Stimulated activated naive CD8-positive, alpha-beta T cell treated with anti-CD3 and anti-CD28 coated beads, Interleukin-15, Interleukin-2, amounts not matched to agents 100 ng/mL and 50 ng/mL, for 24 hours (primary cell): Measurements from ENCODE around the gene CD99L2.
"Not testable (repeated sequence)": the region's sequence is repeated elsewhere in the genome, so short reads cannot be mapped to it uniquely, and the experiment has no call there.

ENCODE experiments used
- H3K27ac Mint-ChIP-seq: one replicate; pipeline ENCODE4 v1.8.0; 2021; ENCODE audit warnings: mild to moderate bottlenecking, mixed read lengths
- H3K27me3 Mint-ChIP-seq: one replicate; pipeline ENCODE4 v1.8.0; 2021; ENCODE audit warnings: mixed read lengths
- H3K36me3 Mint-ChIP-seq: one replicate; pipeline ENCODE4 v1.8.0; 2021; ENCODE audit warnings: low read depth, mixed read lengths
- H3K4me1 Mint-ChIP-seq: one replicate; pipeline ENCODE4 v1.8.0; 2021; ENCODE audit warnings: low read depth, mixed read lengths
- H3K4me3 Mint-ChIP-seq: one replicate; pipeline ENCODE4 v1.8.0; 2021; ENCODE audit warnings: mild to moderate bottlenecking, mixed read lengths
- H3K9me3 Mint-ChIP-seq: one replicate; pipeline ENCODE4 v1.8.0; 2021; ENCODE audit warnings: mixed read lengths

CD99L2 gene

DNA sequence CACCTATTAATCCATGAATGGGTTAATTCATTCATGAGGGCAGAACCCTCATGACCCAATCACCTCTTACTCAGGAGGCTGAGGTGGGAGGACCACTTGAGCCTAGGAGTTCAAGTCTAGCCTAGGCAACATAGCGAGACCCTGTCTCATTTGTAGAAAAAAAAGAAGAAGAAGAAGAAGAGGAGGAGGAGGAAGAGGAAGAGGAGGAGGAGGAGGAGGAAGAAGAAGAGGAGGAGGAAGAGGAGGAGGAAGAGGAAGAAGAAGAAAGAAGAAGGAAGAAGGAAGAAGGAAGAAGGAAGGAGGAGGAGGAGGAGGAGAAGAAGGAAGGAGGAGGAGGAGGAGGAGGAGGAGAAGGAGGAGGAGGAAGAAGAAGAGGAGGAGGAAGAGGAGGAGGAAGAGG, 74.6 kb downstream of the CD99L2 start:
- peaks cover 50% of the 10 kb centered on the region for H3K36me3 Mint-ChIP-seq
- H3K4me1 Mint-ChIP-seq, H3K27ac Mint-ChIP-seq, H3K4me3 Mint-ChIP-seq, H3K9me3 Mint-ChIP-seq, H3K27me3 Mint-ChIP-seq: not testable (repeated sequence)

DNA sequence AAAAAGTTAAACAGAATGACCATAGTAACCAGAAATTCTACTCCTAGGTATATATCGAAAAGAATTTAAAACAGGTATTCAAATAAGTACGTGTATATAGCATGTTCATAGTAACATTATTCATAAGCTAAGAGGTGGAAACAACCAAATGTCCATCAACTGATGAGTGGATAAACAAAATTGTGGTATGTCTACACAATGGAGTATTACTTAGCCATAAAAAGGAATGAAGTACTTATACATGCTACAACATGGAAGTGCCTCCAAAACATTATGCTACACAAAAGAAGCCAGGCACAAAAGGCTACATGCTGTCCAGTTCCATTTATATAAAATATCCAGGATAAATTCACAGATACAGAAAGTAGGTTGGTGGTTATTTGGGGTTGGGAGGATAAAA, 76.5 kb downstream of the CD99L2 start:
- no peaks in the 10 kb centered on the region for H3K27me3 Mint-ChIP-seq
- no peak overlapping the region for H3K4me3 Mint-ChIP-seq
- H3K4me1 Mint-ChIP-seq, result no peaks in the 10 kb centered on the region
- H3K9me3 Mint-ChIP-seq, result peaks cover 4% of the 10 kb centered on the region
- H3K36me3 Mint-ChIP-seq, result peaks cover 44% of the 10 kb centered on the region
- H3K27ac Mint-ChIP-seq, result no peak overlapping the region

DNA sequence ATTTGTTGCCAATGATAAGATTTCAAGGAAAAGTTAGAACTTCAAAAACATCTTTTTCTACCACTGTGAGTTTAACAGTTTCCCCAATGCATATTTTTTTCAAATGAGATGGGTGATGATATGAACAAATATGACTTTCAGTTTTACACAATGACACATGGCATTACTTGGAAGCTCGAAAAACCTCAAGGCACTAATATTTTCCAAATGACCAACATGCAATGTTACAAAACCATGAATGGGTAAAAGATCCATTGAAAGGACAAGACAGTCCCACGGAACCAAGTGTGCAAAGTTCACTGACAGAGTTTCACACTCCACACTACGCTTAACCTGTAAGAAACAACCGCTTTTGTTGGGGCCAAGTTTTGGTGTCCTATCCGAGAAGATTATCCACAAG, 84.5 kb downstream of the CD99L2 start:
- Mint-ChIP-seq H3K36me3 (peaks cover 35% of the 10 kb centered on the region), H3K27ac (peak overlapping the region; percentile 23), H3K4me3 (peak overlapping the region; percentile 20), H3K4me1 (peaks cover 18% of the 10 kb centered on the region), H3K9me3 (no peaks in the 10 kb centered on the region), H3K27me3 (no peaks in the 10 kb centered on the region)

DNA sequence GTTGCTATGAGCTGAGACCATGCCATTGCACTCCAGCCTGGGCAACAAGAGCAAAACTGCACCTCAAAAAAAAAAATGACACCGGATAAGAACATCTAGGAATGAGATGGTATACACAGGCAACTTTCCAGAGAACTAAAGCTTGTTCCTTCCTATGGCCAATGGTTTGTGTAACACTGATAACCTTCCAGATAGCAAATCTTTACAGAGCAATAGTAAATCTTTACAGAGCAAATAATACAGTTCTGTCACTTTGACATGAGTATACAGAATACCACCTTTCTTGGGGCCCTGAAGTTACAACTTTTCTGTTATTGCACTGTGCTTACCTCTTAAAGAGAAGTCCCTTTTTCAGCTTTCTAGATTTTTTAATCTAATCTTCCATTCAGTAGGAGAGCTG, 91.6 kb downstream of the CD99L2 start:
- Mint-ChIP-seq H3K4me1 (no peaks in the 10 kb centered on the region), H3K9me3 (no peaks in the 10 kb centered on the region), H3K36me3 (peaks cover 25% of the 10 kb centered on the region), H3K4me3 (no peak overlapping the region), H3K27me3 (no peaks in the 10 kb centered on the region), H3K27ac (no peak overlapping the region)

DNA sequence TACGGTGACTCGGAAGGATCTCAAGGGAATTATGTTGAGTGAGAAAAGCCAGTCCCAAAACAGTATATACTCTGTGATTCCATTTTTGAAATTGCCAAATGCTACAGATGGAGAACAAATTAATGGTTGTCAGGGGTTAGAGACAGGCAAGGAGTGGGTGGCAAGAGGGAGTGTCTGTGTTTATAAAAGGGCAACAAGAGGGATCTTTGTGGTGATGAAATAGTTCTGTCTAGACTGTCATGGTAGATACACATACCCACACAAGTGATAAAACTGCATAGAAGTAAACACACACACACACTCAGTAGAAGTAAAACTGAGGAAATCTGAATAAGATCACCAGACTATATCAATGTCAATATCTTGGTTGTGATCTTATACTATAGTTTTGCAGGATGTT, 92.7 kb downstream of the CD99L2 start:
- Mint-ChIP-seq H3K27me3 (no peaks in the 10 kb centered on the region), H3K27ac (no peak overlapping the region), H3K4me1 (no peaks in the 10 kb centered on the region), H3K36me3 (peaks cover 25% of the 10 kb centered on the region), H3K4me3 (no peak overlapping the region), H3K9me3 (no peaks in the 10 kb centered on the region)

DNA sequence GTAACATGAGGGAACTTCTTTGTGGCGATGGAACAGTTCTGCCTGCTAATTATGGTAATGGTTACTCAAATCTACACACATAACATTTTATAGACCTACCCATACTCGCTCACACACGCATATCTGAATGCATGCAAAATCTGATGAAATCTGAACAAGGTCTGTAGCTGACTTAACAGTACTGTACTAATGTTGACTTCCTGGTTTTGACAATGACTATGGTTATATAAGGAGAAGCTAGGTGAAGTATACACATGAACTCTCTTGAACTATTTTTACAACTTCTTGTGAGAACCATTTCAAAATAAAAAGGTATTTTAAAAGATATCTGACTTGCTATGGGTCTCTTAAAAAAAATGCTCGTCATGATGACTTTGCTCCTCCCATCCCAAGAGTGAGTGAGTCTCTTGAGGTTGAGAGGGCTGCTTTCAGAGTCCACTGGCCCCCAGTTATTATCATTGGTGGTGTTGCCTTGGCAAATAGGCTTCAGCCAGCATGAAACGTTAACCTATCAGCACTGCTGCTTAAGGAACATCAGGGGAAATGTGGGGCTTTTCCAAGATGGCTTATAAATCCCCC, 105.4 kb downstream of the CD99L2 start:
- no peak overlapping the region for H3K4me3 Mint-ChIP-seq
- H3K27me3 Mint-ChIP-seq, result no peaks in the 10 kb centered on the region
- H3K9me3 Mint-ChIP-seq, result no peaks in the 10 kb centered on the region
- H3K36me3 Mint-ChIP-seq, result peaks cover 20% of the 10 kb centered on the region
- H3K4me1 Mint-ChIP-seq, result no peaks in the 10 kb centered on the region
- no peak overlapping the region for H3K27ac Mint-ChIP-seq

DNA sequence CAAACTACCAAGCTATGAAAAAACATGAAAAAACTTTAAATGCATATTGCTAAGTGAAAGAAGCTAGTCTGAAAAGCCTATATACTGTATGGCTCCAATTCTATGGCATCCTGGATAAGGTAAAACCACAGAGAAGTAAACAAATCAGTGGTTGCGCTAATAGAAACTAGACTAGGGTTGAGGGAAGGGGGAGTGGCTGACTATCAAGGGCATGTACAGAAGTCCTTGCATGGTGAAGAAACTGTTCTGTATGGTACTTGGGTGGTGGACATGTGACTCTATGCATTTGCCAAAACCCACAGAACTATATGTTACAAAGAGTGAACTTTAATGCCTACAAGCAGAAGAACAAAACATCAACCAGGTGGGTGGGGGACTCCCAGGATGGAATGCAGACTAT, 108.4 kb downstream of the CD99L2 start:
- Mint-ChIP-seq H3K36me3 (peaks cover 28% of the 10 kb centered on the region), H3K27ac (no peak overlapping the region), H3K4me1 (no peaks in the 10 kb centered on the region), H3K4me3 (no peak overlapping the region), H3K27me3 (no peaks in the 10 kb centered on the region), H3K9me3 (no peaks in the 10 kb centered on the region)

DNA sequence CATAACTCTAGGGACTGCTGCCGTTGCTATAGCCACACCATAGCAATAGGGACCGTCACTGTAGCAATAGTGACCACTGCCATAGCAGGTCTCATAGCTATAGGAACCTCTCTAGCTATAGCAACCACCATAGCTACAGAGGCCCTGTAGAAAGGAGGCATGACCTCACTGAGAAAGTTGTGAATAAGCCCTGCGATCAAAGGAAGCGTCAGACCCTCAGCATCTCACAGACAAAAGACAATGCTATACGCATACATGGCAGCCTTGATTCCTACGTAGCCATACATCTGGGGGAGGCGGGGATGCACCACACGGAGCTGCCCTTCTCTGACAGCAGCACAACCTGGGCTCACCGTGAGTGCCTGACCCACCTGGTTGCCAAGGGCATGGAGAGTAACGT, 116.8 kb downstream of the CD99L2 start:
- H3K27me3 Mint-ChIP-seq, result no peaks in the 10 kb centered on the region
- no peak overlapping the region for H3K27ac Mint-ChIP-seq
- H3K36me3 Mint-ChIP-seq, result no peaks in the 10 kb centered on the region
- H3K9me3 Mint-ChIP-seq, result no peaks in the 10 kb centered on the region
- no peak overlapping the region for H3K4me3 Mint-ChIP-seq
- peaks cover 5% of the 10 kb centered on the region for H3K4me1 Mint-ChIP-seq

DNA sequence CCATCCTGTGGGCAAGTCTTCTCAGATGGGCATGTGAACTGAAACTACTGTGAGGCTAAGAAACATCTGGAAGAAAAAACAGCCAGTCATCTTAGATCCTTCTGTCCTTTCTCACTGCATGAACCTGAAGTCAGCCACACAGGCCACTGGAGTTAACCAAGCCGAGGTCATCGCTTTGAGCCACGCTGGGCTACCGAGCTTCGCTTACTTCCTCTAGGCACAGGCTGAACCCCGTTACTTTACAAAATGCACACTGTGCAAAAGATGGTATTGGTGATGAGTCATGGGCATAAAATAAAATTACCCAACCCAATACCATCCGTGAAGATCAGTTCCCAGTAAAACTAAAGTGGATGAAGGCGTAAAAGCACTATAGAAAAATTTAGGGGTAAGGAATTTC, 119.1 kb downstream of the CD99L2 start:
- no peak overlapping the region for H3K4me3 Mint-ChIP-seq
- no peaks in the 10 kb centered on the region for H3K9me3 Mint-ChIP-seq
- no peaks in the 10 kb centered on the region for H3K27me3 Mint-ChIP-seq
- no peak overlapping the region for H3K27ac Mint-ChIP-seq
- no peaks in the 10 kb centered on the region for H3K36me3 Mint-ChIP-seq
- H3K4me1 Mint-ChIP-seq, result peaks cover 5% of the 10 kb centered on the region

DNA sequence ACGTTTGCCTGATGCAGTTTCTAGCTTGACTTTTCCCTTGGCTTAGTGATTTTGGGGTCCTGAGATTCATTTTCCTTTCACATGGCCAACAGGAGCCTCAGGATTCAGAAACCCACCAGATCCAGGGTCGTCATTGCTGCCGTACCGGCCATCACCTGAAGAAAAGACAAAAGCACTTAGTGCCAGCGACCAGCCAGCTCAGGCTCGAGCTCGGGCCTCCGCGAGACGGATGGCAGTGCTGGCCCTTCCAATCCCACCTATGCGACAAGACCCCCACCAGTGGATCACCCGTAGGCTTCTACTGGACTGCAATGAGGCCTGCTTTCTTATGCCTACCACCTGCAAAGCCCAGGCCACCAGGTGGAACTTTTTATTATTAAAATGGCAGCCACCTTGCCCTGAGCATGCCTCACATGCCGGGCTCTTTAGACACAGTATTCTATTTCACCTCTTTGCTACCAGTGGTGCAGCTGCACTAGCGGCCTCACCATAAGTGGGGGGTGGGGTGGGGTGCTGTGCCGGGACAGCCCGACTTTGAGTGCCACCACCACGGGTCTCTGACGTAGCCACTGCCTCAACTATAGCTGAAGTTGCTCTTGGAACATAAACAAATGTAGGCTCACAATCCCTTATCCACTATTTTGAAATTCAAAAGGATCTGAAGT, 121.0 kb downstream of the CD99L2 start:
- Mint-ChIP-seq H3K9me3 (no peaks in the 10 kb centered on the region), H3K27me3 (no peaks in the 10 kb centered on the region), H3K4me1 (peaks cover 5% of the 10 kb centered on the region), H3K36me3 (no peaks in the 10 kb centered on the region), H3K4me3 (no peak overlapping the region), H3K27ac (no peak overlapping the region)

DNA sequence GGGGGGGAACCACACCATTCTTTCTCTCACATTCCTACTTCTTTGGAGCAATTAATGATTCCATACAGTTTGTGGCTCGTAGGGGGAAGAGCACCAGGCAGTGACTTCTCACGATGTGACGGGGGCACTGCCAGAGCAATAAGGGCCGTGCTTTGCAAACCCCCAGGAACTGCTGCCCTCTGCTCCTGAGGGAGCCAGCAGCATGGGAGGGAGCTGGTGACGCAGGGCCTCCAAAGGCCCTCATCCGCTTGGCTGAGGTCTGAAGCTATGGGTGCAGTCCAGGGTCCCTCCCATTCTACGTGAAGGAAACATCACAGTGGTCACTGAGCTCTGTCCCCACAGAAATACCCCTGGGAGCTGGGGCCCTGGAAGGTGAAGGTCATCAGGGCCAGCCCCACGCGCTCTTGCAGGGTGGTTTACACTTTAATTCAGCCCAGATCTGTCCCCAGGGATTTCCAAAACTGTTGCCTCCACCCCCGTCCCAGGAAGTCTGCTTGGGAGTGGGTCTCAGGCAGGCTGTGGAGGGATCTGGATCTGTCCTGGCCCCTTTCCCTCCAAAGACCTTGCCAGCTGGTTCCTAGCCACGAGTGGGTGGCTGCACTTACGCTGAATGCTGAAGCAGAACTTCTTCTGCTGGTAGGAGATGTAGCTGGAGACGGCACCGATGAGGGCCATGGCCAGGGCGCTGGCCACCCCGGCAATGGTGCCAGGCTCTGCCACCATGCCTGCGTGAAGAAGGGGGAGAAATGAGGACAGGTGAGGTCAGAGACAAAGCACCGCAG, 122.7 kb downstream of the CD99L2 start:
- Mint-ChIP-seq H3K27me3 (no peaks in the 10 kb centered on the region), H3K4me3 (no peak overlapping the region), H3K27ac (no peak overlapping the region), H3K36me3 (no peaks in the 10 kb centered on the region), H3K9me3 (no peaks in the 10 kb centered on the region), H3K4me1 (peaks cover 5% of the 10 kb centered on the region)

DNA sequence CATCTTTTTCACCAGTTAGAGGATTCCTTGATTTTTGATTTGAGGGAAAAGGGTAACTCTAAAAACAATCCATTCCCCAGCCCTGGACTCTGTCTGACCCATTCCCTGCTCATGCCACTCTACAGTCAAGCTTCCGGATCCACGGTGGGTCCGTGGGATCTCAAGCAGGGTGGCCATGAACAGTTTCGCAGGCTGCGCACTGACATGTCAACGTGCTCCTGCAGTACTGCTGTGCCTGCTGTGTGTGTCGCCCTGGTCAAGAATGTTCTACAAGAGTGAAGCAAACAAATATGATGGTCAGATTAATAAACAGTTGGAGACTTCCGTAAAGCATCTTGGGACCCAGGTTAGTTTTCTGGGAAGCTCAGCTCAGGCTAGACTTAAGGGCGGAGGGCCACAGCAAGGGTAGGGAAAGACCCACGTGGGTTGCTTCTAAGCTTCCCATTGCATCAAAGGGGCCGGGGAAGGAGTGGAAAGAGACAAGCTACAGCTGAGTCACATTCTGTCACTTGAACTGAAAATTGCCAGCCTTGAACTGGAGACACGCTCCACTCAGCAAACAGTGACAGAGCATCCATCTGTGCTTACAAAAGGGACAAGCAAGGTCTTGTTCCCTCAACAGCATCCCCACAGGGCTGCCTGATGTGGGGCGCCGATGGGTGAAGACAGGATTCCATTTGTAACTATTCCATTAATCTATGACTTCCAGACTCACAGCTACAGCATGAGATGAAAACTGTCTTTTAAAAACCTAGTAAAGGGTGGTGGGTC, 123.5 kb downstream of the CD99L2 start:
- Mint-ChIP-seq H3K4me1 (peaks cover 5% of the 10 kb centered on the region), H3K36me3 (no peaks in the 10 kb centered on the region), H3K27me3 (no peaks in the 10 kb centered on the region), H3K4me3 (no peak overlapping the region), H3K9me3 (no peaks in the 10 kb centered on the region), H3K27ac (no peak overlapping the region)

DNA sequence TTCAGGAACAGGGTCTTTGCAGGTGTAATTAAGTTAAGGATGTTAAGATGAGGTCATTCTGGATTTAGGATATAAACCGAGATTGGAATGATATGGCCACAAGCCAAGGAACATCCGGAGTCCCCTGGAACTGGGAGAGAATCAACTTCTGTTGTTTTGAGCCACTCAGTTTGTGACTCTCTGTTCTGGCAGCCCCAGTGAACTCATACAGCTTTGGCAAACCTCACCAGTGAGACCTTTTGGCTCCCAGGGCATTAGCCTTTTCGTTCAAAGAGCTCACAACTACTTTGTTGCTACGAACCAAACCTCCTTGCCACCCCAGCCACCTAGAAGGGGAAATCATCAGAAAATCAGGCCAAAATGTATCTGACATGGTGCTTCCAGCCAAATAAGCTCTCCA, 124.8 kb downstream of the CD99L2 start:
- H3K36me3 Mint-ChIP-seq, result no peaks in the 10 kb centered on the region
- no peaks in the 10 kb centered on the region for H3K27me3 Mint-ChIP-seq
- H3K4me1 Mint-ChIP-seq, result no peaks in the 10 kb centered on the region
- no peak overlapping the region for H3K27ac Mint-ChIP-seq
- H3K9me3 Mint-ChIP-seq, result no peaks in the 10 kb centered on the region
- no peak overlapping the region for H3K4me3 Mint-ChIP-seq

DNA sequence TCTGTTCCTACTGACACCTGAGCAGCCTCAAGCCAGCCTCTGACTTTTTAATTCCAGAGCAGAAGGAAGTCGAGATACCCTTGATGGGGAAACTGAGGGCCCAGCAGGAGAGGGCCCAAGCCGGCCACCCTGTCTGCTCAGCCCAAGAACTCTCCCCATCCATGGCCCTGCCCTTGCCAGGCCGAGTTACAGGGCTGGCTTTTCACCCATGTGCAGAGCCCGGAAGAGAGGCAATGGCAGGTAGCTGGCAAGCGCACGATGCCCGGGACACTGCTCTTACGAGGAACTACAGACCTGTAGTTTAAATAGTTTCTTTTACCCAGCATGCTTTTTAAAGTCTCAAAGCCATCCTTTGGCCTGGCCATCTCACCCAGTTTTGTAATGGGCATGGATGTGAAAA, 125.4 kb downstream of the CD99L2 start:
- Mint-ChIP-seq H3K36me3 (no peaks in the 10 kb centered on the region), H3K27me3 (no peaks in the 10 kb centered on the region)

More for the DNA sequence above, 125.4 kb downstream of the CD99L2 start:
- no peak overlapping the region for H3K27ac Mint-ChIP-seq
- H3K9me3 Mint-ChIP-seq, result no peaks in the 10 kb centered on the region
- no peak overlapping the region for H3K4me3 Mint-ChIP-seq
- H3K4me1 Mint-ChIP-seq, result peaks cover under 1% of the 10 kb centered on the region
